ENCODE measurements around the gene RFPL4AL1.

RFPL4AL1 gene

DNA sequence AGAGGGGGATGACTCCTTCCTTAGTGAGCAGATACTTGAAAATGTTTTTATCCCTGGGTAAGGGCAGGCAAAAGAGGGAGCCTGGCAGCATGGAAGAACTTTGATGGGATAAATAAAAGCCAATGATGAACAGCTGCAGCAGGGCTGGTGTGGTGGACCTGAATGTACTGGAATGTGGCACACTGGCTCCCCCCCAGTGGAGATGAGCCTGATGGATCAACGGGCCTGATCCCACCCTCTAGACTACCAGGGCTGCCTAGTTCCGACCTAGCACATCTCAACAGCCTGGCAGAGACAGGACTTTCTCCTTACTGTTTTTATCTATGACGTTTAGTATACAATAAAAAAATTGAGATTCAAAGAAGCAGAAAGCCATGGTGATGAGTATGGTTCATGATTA lies 42.4 kb downstream of the RFPL4AL1 start:
- no peak for TF ChIP-seq EP300 (IDR thresholded peaks at IDR 0.05; ENCODE audit: borderline replicate concordance)
- TF ChIP-seq, protein P1, sequence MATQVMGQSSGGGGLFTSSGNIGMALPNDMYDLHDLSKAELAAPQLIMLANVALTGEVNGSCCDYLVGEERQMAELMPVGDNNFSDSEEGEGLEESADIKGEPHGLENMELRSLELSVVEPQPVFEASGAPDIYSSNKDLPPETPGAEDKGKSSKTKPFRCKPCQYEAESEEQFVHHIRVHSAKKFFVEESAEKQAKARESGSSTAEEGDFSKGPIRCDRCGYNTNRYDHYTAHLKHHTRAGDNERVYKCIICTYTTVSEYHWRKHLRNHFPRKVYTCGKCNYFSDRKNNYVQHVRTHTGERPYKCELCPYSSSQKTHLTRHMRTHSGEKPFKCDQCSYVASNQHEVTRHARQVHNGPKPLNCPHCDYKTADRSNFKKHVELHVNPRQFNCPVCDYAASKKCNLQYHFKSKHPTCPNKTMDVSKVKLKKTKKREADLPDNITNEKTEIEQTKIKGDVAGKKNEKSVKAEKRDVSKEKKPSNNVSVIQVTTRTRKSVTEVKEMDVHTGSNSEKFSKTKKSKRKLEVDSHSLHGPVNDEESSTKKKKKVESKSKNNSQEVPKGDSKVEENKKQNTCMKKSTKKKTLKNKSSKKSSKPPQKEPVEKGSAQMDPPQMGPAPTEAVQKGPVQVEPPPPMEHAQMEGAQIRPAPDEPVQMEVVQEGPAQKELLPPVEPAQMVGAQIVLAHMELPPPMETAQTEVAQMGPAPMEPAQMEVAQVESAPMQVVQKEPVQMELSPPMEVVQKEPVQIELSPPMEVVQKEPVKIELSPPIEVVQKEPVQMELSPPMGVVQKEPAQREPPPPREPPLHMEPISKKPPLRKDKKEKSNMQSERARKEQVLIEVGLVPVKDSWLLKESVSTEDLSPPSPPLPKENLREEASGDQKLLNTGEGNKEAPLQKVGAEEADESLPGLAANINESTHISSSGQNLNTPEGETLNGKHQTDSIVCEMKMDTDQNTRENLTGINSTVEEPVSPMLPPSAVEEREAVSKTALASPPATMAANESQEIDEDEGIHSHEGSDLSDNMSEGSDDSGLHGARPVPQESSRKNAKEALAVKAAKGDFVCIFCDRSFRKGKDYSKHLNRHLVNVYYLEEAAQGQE (IDR thresholded peaks at IDR 0.05; ENCODE audit: low read depth): no peak
- no peak for TF ChIP-seq CEBPB (IDR thresholded peaks at IDR 0.05)
- TF ChIP-seq YY1 (IDR thresholded peaks at IDR 0.05; ENCODE audit: low read depth): no peak
- TF ChIP-seq NFIC (IDR thresholded peaks at IDR 0.05): no peak
- TF ChIP-seq, protein P2, sequence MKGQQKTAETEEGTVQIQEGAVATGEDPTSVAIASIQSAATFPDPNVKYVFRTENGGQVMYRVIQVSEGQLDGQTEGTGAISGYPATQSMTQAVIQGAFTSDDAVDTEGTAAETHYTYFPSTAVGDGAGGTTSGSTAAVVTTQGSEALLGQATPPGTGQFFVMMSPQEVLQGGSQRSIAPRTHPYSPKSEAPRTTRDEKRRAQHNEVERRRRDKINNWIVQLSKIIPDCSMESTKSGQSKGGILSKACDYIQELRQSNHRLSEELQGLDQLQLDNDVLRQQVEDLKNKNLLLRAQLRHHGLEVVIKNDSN (IDR thresholded peaks at IDR 0.05): no peak
- TF ChIP-seq TCF12 (IDR thresholded peaks at IDR 0.05; ENCODE audit: low read depth): no peak

DNA sequence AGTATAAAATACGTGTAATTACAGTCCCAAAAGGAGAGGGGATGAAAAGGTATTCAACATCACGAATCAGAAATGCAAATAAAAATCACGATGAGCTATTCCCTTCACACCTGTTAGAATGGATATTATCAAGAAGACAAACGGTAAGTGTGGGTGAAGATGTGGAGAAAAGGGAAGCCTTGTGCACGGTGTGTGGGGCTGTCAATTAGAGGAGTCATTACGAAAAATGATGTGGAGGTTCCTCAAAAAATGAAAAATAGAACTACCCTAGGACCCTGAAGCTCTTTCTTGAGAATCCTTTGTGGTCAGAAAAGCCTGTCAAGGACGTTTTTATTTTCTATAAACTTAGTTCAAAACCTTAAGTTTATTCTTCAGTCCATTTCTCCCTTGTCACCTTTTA lies 43.5 kb downstream of the RFPL4AL1 start:
- TF ChIP-seq, protein P3, sequence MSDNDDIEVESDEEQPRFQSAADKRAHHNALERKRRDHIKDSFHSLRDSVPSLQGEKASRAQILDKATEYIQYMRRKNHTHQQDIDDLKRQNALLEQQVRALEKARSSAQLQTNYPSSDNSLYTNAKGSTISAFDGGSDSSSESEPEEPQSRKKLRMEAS (IDR thresholded peaks at IDR 0.05): no peak
- TF ChIP-seq TEAD4 (IDR thresholded peaks at IDR 0.05): no peak
- TF ChIP-seq EGR1 (IDR thresholded peaks at IDR 0.05): no peak
- no peak for TF ChIP-seq YY1 (IDR thresholded peaks at IDR 0.05; ENCODE audit: low read depth)
- TF ChIP-seq FOXM1 (IDR thresholded peaks at IDR 0.05; ENCODE audit: borderline replicate concordance, low read depth): no peak
- TF ChIP-seq TAF1 (IDR thresholded peaks at IDR 0.05; ENCODE audit: low read depth): no peak
- TF ChIP-seq NFIC (IDR thresholded peaks at IDR 0.05): no peak
- TF ChIP-seq, protein P1 (IDR thresholded peaks at IDR 0.05; ENCODE audit: low read depth): no peak
- TF ChIP-seq EP300 (IDR thresholded peaks at IDR 0.05; ENCODE audit: borderline replicate concordance): no peak
- TF ChIP-seq RAD21 (IDR thresholded peaks at IDR 0.05; ENCODE audit: low read depth): no peak

DNA sequence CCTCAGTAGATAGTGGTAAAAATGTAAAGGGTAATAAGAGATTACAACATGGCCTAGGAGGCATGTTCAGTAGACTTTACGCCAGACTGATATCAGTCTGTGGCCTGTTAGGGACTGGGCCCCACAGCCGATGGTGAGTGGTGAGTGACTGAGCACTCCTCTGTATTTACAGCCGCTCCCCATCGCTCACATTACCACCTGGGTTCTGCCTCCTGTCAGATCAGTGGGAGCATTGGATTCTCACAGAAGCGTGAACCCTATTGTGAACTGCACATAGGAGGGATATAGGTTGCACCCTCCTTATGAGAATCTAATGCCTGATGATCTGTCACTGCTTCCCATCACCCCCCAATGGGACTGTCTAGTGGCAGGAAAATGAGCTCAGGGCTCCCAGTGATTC lies 45.0 kb downstream of the RFPL4AL1 start:
- TF ChIP-seq, protein P2 (IDR thresholded peaks at IDR 0.05): no peak
- TF ChIP-seq TEAD4 (IDR thresholded peaks at IDR 0.05): no peak
- TF ChIP-seq YY1 (IDR thresholded peaks at IDR 0.05; ENCODE audit: low read depth): no peak
- no peak for TF ChIP-seq FOXM1 (IDR thresholded peaks at IDR 0.05; ENCODE audit: borderline replicate concordance, low read depth)
- TF ChIP-seq EP300 (IDR thresholded peaks at IDR 0.05; ENCODE audit: borderline replicate concordance): no peak
- TF ChIP-seq CEBPB (IDR thresholded peaks at IDR 0.05): no peak

DNA sequence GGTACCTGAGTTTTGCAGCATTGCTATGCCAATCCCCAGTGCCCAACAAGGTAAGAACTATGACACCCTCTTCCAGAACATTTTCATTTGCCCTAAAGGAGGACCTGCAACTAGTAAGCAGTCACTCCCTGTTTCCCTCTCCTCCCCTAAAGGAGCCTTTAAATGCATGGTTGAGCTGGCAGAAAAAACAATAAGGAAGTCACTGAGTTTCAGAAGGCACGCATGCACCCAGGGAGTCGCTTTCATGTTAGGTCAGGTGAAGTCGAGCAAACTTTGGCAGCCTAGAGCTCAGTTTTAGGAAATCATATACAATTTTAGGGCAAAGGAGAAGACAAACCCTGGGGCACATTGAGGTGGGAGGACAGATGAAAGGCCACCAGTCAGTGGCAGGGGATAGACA lies 51.1 kb downstream of the RFPL4AL1 start:
- TF ChIP-seq ZBTB7A (IDR thresholded peaks at IDR 0.05; ENCODE audit: low read depth) (no peak), NFIC (IDR thresholded peaks at IDR 0.05) (no peak), CEBPB (IDR thresholded peaks at IDR 0.05) (no peak), EP300 (IDR thresholded peaks at IDR 0.05; ENCODE audit: borderline replicate concordance) (no peak)
